SU-DHL-6 (cell line): Measurements from ENCODE around the gene VSTM4.

Experiments used
- H2AFZ ChIP-seq: fragments of 200-600 bp; sonication (generic); 2 replicates; pipeline ENCODE4 v1.6.1; 2014; ENCODE audit warnings: low read depth, mild to moderate bottlenecking, moderate library complexity, mixed read lengths, antibody characterized with exemption, low read length; ENCODE audit not compliant: severe bottlenecking
- H3F3A ChIP-seq: fragments of 200-600 bp; shearing (Covaris generic); 2 replicates; pipeline ENCODE4 v1.6.0; 2016; ENCODE audit warnings: antibody characterized with exemption, mild to moderate bottlenecking; ENCODE audit not compliant: insufficient read depth
- H3K27ac ChIP-seq: fragments of 200-600 bp; sonication (generic); 2 replicates; pipeline ENCODE4 v1.5.1; 2016; ENCODE audit warnings: low read depth, mild to moderate bottlenecking, low read length, moderate library complexity, mixed read lengths
- H3K27me3 ChIP-seq: fragments of 200-600 bp; sonication (generic), shearing (Covaris generic); 2 replicates; pipeline ENCODE4 v1.6.0; 2014; ENCODE audit warnings: mild to moderate bottlenecking, low read length
- H3K36me3 ChIP-seq: fragments of 200-600 bp; sonication (generic); 2 replicates; pipeline ENCODE4 v1.6.1; 2014; ENCODE audit warnings: mild to moderate bottlenecking, low read length, mixed read lengths
- H3K4me2 ChIP-seq: fragments of 300-600, 200-600 bp; shearing (Covaris generic), sonication (generic); 2 replicates; pipeline ENCODE4 v1.6.0; 2014; ENCODE audit warnings: low read length, low read depth, mild to moderate bottlenecking; ENCODE audit not compliant: poor library complexity, severe bottlenecking
- H3K4me3 ChIP-seq: fragments of 200-600 bp; sonication (generic); 2 replicates; pipeline ENCODE4 v1.5.1; 2014; ENCODE audit warnings: antibody characterized with exemption, low read length, mild to moderate bottlenecking, mixed read lengths; ENCODE audit not compliant: insufficient read depth, poor library complexity, severe bottlenecking
- H3K79me2 ChIP-seq: fragments of 200-600 bp; sonication (generic); 2 replicates; pipeline ENCODE4 v1.6.1; 2014; ENCODE audit warnings: mild to moderate bottlenecking, low read length, moderate library complexity; ENCODE audit not compliant: insufficient read depth
- H3K9ac ChIP-seq: fragments of 200-600 bp; sonication (generic); 2 replicates; pipeline ENCODE4 v1.7.0; 2014; ENCODE audit warnings: mild to moderate bottlenecking, low read length
- H3K9me2 ChIP-seq: fragments of 200-600 bp; sonication (generic); replicated peaks from 2 replicates; pipeline ENCODE4 v1.6.1; 2014; ENCODE audit warnings: low read length; ENCODE audit not compliant: insufficient read depth
- H3K9me3 ChIP-seq: fragments of 200-600 bp; sonication (generic); 2 replicates; pipeline ENCODE4 v1.6.1; 2014; ENCODE audit warnings: low read length, mixed read lengths; ENCODE audit not compliant: insufficient read depth
- H4K20me1 ChIP-seq: fragments of 200-600 bp; sonication (generic); 2 replicates; pipeline ENCODE4 v1.6.1; 2014; ENCODE audit warnings: low read depth, mild to moderate bottlenecking, antibody characterized with exemption, low read length, moderate library complexity, mixed read lengths
- EZH2phosphoT487 ChIP-seq: fragments of 200-600 bp; sonication (generic), shearing (Covaris generic); conservative IDR thresholded peaks from 2 replicates; pipeline ENCODE4 v1.6.1; 2018; ENCODE audit warnings: mild to moderate bottlenecking, antibody characterized with exemption, low read length, moderate library complexity, mixed read lengths
- TF ChIP-seq, protein P1 (sequence below): fragments of 200-600 bp; sonication (generic); IDR thresholded peaks from one replicate; pipeline ENCODE4 v1.5.1; 2017; ENCODE audit warnings: antibody characterized with exemption, mild to moderate bottlenecking, low read length, moderate library complexity; ENCODE audit not compliant: insufficient read depth, poor library complexity, severe bottlenecking

Gene VSTM4

DNA sequence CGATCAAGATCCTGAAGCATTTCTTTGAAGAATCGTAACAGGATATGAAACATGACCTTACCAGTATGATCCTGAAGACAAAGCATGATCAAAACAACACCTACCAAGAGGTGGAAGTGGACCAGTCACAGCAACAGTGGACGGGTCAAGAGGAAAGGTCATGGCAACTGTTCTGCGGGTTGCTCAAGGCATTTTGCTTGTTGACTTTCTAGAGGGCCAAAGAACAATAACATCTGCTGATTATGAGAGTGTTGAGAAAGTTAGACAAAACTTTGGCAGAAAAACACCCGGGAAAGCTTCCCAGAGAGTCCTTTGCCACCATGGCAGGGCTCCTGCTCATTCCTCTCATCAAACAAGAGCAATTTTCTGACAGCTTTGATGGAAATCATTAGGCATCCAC, 110.1 kb downstream of the VSTM4 start:
- H2AFZ ChIP-seq = no peak overlapping the region
- no peaks in the 10 kb centered on the region for H3K27me3 ChIP-seq
- H3K79me2 ChIP-seq = no peaks in the 10 kb centered on the region
- H3K9me2 ChIP-seq = no peaks in the 10 kb centered on the region
- H3K9me3 ChIP-seq = no peaks in the 10 kb centered on the region
- no peak overlapping the region for H3K9ac ChIP-seq
- no peaks in the 10 kb centered on the region for H4K20me1 ChIP-seq
- H3K36me3 ChIP-seq = no peaks in the 10 kb centered on the region
- no peak overlapping the region for H3K4me3 ChIP-seq
- H3K4me2 ChIP-seq = no peak overlapping the region
- no peaks in the 10 kb centered on the region for H3F3A ChIP-seq
- no peak for TF ChIP-seq EZH2phosphoT487
- TF ChIP-seq, protein P1, sequence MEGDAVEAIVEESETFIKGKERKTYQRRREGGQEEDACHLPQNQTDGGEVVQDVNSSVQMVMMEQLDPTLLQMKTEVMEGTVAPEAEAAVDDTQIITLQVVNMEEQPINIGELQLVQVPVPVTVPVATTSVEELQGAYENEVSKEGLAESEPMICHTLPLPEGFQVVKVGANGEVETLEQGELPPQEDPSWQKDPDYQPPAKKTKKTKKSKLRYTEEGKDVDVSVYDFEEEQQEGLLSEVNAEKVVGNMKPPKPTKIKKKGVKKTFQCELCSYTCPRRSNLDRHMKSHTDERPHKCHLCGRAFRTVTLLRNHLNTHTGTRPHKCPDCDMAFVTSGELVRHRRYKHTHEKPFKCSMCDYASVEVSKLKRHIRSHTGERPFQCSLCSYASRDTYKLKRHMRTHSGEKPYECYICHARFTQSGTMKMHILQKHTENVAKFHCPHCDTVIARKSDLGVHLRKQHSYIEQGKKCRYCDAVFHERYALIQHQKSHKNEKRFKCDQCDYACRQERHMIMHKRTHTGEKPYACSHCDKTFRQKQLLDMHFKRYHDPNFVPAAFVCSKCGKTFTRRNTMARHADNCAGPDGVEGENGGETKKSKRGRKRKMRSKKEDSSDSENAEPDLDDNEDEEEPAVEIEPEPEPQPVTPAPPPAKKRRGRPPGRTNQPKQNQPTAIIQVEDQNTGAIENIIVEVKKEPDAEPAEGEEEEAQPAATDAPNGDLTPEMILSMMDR = no peak
- no peak overlapping the region for H3K27ac ChIP-seq

DNA sequence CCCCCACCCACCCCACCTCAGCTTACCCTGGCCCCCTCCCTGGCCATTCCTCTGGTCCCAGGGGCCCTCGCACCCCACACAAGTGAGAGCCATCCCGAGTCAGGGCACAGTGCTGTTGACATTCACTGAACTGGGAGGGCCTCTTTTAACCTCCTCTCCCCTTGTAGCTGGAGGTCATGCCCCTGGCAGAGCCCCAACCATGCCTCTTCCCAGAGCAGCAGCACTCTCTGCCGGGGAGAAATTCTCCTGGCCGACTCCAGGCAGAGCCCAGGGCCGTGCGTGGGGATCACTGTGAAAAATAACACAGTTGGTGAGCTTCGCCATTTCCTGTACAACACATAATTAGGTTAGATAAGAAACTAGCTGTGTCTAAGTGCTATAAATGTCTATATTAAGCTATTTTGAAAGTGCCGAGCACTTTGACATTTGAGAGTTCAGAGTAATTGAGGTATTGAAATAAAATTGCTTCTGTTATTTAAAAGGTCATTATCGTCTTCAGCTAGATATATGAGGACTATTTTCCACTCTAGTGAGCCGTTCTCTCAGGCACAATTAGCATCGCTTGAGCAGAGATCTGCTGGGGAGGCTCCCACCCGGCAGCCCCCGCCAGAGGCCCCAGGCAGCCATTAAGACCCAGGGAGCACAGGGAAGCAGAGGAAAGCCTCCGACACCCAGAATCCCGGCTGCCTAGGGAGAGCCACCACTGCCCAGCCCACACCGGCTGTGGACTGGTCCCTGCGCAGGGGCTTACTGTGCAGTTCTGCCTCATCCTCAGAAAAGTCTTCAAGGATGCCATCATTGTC, 113.3 kb downstream of the VSTM4 start:
- no peak overlapping the region for H3K9ac ChIP-seq
- no peak overlapping the region for H3K4me2 ChIP-seq
- H3K36me3 ChIP-seq = no peaks in the 10 kb centered on the region
- no peaks in the 10 kb centered on the region for H3K9me3 ChIP-seq
- no peaks in the 10 kb centered on the region for H4K20me1 ChIP-seq
- no peaks in the 10 kb centered on the region for H3K79me2 ChIP-seq
- TF ChIP-seq EZH2phosphoT487 = no peak
- TF ChIP-seq, protein P1 = no peak
- H3K9me2 ChIP-seq = no peaks in the 10 kb centered on the region
- H3K27me3 ChIP-seq = no peaks in the 10 kb centered on the region
- no peaks in the 10 kb centered on the region for H3F3A ChIP-seq
- no peak overlapping the region for H3K27ac ChIP-seq
- H3K4me3 ChIP-seq = no peak overlapping the region
- H2AFZ ChIP-seq = no peak overlapping the region

DNA sequence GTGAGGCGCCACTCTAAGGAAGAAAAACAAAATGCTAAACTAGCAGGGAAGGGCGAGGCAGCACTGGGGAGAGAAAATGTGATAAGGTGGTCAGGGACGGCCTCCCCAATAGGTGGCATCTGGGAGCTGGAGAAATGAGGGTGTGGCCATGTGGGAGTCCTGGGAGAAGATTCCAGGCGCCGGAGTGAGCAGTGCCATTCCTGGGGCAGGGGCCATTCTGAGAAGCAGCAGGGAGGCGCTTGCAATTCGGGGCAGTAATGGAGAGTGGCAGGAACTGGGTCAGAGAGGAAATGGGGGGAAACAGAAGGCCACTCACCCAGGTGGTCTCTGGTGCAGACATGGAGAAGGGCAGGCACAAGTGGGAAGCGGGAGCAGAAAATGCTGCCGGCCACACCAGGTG, 113.9 kb downstream of the VSTM4 start:
- Histone ChIP-seq H3K27ac (no peak overlapping the region), H3K79me2 (no peaks in the 10 kb centered on the region), H3K4me3 (no peak overlapping the region), H2AFZ (no peak overlapping the region), H3K9ac (no peak overlapping the region), H3K4me2 (no peak overlapping the region), H3K36me3 (no peaks in the 10 kb centered on the region), H3K9me3 (no peaks in the 10 kb centered on the region), H4K20me1 (no peaks in the 10 kb centered on the region), H3F3A (no peaks in the 10 kb centered on the region), H3K9me2 (no peaks in the 10 kb centered on the region), H3K27me3 (no peaks in the 10 kb centered on the region)
- TF ChIP-seq EZH2phosphoT487 = no peak
- TF ChIP-seq, protein P1 = no peak
